Fibroblast of peridontal ligament (primary cell): ENCODE measurements around the gene RANBP3L.
"Not testable (repeated sequence)": the region's sequence is repeated elsewhere in the genome, so short reads cannot be mapped to it uniquely, and the experiment has no call there.

Experiments
- DNase-seq: peaks from one replicate; pipeline ENCODE4 v3.0.0-alpha.2; 2010; ENCODE audit errors: extremely low read depth

Gene RANBP3L

DNA sequence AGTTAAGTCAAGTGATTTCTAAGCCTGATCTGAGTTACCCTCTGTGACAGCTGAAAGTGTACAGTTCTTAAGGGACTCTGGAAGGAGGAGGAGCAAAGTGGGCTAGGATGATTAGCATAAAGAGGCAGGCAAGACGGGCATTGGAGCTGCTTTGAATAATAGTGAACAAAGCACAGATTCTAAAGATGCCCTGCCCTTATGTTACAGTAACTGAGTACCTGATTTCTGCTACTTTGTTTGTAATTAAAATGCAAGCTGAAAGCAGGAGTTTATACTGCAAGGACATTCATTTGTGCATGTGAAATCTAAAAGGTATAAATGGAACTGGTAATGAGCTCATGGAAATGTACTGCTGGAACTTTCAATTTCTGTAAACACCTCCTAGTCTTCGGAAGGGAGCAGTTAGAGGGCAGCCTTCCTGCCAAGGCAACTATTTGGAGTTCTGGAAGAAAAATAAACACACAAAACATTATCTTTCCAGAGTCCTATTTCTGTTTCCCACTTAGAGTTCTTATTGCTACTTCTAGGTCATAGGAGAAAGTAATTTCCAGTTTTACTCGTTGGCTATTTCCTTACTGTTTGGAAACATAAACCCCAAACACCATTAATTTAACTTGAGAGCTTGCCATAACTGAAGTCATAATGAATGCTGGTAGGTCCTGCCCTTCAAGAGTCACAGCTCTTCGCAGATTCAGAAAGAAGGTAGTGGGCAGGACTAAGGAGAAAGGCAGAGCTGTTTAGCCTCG, at the start of gene RANBP3L:
TSS of gene RANBP3L (minus strand) at position 45 of the 746 bp plus-strand sequence. CDS start 486 bp downstream, outside the sequence.
- DNase-seq = peak; percentile 85

- DNase-seq = no peak
Observed at GRCh38 chr5:36346896-36347690, 45.4 kb upstream of the RANBP3L start.

DNA sequence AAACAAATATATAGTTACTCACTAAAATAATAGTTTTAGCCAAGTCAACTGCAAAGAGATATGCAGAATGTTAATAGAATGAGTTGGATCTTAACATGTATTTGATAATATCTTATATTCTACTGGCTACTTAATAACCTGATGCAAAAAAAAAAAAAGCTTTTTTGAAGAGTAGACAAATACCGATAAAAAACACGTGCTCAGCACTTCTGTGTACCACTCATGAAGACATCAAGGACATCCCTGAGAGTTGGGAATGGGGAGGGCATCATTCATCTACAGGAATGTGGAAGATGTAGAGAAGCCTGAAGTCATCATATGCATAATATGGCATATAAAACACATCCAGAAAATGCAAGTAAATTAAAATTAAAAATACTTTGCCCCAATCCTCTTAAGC, 43.2 kb upstream of the RANBP3L start:
- DNase-seq = no peak

DNA sequence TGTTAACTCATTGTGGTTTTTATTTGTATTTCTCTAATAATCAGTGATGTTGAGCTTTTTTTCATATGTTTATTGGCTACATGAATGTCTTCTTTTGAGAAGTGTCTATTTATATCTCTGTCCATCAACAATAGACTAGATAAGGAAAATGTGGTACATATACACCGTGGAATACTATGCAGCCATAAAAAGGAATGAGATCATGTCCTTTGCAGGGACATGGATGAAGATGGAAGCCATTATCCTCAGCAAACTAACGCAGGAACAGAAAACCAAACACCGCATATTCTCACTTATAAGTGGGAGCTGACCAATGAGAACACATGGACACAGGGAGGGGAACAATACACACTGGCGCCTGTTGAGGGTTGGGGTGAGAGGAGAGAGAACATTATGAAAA, 40.0 kb upstream of the RANBP3L start:
- DNase-seq = not testable (repeated sequence)

DNA sequence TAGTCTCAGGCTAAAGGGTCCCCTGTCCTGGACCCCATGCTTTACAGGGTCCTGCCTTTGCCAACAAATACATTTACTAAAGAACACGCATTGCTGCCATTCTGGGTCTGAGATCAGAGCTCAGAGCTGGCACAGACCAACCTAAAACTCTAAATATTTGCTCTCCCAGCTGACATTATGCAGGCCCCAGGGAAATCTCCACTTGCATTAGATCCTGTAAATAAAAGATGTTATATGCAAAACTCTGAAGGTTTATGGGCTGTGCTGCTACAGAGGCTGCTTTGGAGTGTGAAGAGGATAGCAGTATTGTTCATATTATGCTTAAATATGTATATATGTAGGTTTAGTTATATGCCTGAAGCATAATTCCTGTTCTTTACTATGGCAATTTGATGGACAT, 35.9 kb upstream of the RANBP3L start:
- DNase-seq = no peak

- DNase-seq = no peak
Observed at GRCh38 chr5:36334315-36334714, 32.6 kb upstream of the RANBP3L start.

GRCh38 chr5:36332720-36333119, 31.0 kb upstream of the RANBP3L start:
- DNase-seq = not testable (repeated sequence)

DNA sequence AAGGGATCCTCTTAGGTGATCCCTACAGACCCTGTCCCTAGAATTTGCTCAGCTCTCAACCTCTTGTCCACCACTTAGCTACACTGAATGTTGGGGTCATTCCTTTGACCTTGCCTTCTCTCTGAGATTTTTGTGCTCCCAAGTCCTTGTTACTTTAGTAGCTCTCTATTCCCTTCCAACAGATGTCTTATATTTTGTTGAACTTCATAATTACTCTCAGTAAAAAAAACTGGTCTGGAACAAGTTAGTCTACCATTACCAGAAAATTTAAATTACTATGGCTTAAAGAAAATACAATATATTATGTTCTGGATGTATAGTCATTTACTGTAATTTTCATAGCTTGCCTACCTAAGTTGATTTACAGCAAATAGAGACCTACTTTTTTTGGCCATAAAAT, 23.5 kb upstream of the RANBP3L start:
- no peak for DNase-seq

DNA sequence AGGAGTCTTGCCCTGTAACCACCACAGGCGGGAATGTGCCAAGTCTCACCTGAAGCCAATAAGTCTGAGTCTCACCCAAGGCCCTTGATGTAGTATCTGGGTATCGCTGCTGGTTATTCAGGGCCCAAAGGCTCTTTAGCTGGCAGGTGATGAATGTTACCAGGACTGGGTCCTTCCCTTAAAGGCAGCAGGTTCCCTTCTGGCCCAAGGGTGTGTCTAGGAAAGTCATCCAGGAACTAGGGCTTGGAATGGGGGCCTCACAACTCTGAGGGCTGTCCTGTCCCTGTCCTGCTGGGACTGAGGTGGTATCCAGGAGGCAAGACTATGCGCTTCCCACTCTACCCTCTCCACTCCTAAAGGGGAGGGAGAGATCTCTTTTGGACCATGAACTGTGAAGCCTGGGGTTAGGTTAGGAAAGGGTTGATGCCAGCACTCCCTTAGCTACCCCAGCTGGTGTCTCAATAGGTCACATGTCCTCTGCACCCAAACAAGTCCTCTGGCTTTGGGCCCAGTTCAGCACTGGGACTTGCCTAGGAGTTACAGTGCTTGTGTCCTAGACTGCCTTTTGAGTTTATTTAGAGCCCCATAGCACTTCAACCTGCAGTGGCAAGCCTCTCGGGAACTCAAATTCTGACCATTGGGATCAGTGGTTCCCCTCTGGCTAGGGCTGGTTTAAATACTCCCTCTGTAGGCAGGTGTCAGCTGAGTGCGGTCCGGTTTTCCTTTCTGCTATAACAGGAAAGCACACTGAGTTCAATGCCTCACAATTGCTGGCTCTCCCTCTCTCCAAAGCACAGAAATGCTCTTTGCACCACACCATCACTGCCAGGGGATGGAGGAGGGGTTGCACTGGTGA, 22.5 kb upstream of the RANBP3L start:
- no peak for DNase-seq

GRCh38 chr5:36312953-36313672, 11.4 kb upstream of the RANBP3L start:
- no peak for DNase-seq

- no peak for DNase-seq
Observed at GRCh38 chr5:36311956-36312355, 10.3 kb upstream of the RANBP3L start.

- DNase-seq = no peak
Observed at GRCh38 chr5:36310138-36310537, 8.4 kb upstream of the RANBP3L start.

- DNase-seq = peak; percentile 73
Observed at GRCh38 chr5:36305571-36306326, 4.0 kb upstream of the RANBP3L start.

GRCh38 chr5:36304095-36304805, 2.5 kb upstream of the RANBP3L start:
- peak; percentile 4 for DNase-seq

GRCh38 chr5:36300927-36301540, 668 bp downstream of the RANBP3L start:
- DNase-seq = peak; percentile 80

- DNase-seq = peak; percentile 35
Observed at GRCh38 chr5:36300191-36300926, 1.3 kb downstream of the RANBP3L start.

DNA sequence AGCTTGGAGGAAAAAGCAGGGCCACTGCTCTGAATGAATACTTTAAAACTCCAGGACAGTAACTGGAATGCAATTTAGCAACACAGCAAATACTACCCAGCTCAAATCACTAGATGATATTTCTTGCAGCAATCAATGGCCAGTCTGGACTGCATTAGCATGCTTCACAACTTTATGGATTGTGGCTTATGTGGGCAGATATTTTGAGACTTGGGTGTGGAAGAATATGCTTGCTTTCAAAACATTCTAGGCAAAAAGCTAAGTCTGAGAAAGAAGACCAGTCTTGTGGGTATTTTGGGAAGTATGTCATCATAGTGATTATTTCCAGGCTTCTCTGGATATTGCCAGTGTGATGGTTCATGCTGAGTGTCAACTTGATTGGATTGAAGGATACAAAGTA, 3.1 kb downstream of the RANBP3L start:
- peak; percentile 98 for DNase-seq

DNA sequence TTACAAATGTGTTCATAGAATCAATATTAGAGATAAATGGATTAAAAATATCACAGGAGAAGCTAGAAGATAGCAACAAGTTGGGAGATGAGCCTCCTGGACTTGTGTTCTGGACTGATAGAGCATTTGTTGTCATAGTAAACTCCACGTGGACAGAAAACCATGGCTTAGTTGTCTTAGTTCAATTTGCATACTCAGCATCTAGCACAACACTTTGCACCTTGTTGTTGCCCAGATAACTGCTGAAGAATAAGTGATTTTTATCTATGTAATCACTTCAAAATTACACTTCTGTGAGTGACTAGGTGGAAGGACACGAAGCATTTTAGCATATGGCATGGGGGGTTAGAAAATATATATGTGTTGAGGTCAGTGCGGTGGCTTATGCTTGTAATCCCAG, 4.0 kb downstream of the RANBP3L start:
- DNase-seq = no peak
